Stomach smooth muscle (tissue), 2 donors: ENCODE data around the gene MAS1L.
"Not testable (repeated sequence)": the region's sequence is repeated elsewhere in the genome, so short reads cannot be mapped to it uniquely, and the experiment has no call there.

Experiments used
- H3K27ac ChIP-seq: one replicate; pipeline ENCODE4 v1.7.0; 2013; ENCODE audit warnings: mild to moderate bottlenecking, low read length, inconsistent platforms
- H3K27me3 ChIP-seq, 2 donors: one replicate each; pipeline ENCODE4 v1.7.0; 2013; ENCODE audit warnings: low read length in 2 of 2; ENCODE audit not compliant: insufficient read depth in 2 of 2, control insufficient read depth in 1 of 2
- H3K36me3 ChIP-seq, 2 donors: one replicate each; pipeline ENCODE4 v1.7.0; 2013; ENCODE audit warnings: low read length in 2 of 2; ENCODE audit not compliant: control insufficient read depth in 2 of 2, insufficient read depth in 2 of 2
- H3K4me1 ChIP-seq: one replicate; pipeline ENCODE4 v1.7.0; 2013; ENCODE audit warnings: low read length; ENCODE audit not compliant: control insufficient read depth, insufficient read depth
- H3K4me3 ChIP-seq, 2 donors: one replicate each; pipeline ENCODE4 v1.7.0; 2013; ENCODE audit warnings: low read length in 2 of 2
- H3K9ac ChIP-seq, 2 donors: one replicate each; pipeline ENCODE4 v1.7.0; 2013; ENCODE audit warnings: low read length in 2 of 2, mild to moderate bottlenecking in 1 of 2
- H3K9me3 ChIP-seq, 2 donors: one replicate each; pipeline ENCODE4 v1.7.0; 2013; ENCODE audit warnings: low read length in 2 of 2; ENCODE audit not compliant: control insufficient read depth in 2 of 2
- donor health status: healthy.
- donor health status: Pancreatic carcinoma.

Gene MAS1L

DNA sequence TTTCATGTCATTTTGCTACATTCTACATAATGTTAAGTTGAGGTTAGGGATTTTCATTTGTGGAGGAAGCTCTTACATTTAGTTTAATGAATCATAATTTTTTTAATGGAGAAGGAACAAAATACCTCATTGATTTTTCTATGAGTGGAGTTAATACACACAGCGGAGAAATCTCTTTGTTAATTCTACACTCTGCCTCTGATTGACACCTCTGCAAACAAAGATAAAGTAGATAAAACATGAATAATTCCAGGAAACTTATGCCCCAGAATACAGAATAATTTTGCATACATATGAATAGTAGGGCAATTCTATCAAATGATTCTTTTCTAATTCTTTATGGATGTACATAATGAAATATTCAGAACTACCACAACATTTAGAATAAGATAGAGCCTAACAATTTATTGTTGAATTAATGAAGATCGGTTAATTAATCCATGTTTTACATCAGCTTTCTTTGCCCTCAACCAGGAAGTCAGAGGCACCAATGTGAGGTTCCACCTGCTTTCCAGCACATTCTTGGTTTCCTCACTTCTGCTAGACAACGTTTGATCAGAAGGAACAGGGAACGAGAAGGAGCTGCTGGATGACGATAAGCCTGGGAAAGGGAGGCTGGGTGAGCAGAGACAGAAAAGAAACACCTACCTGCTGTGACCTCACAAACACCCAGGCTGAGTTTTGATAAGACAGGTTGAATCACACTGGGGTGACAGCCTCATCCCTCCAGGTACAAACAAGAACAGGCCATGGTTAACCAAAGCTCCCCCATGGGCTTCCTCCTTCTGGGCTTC lies 26.5 kb downstream of the MAS1L start:
- Histone ChIP-seq H3K9ac (no peak overlapping the region), H3K27ac (no peak overlapping the region), H3K27me3 (peaks cover 0 to 2% of the 10 kb centered on the region in 2 donors), H3K9me3 (no peaks in the 10 kb centered on the region), H3K36me3 (no peaks in the 10 kb centered on the region), H3K4me1 (no peaks in the 10 kb centered on the region), H3K4me3 (no peak overlapping the region)

GRCh38 chr6:29456971-29457370 lies 30.8 kb downstream of the MAS1L start, which contains the start of the genes OR11A1 and OR2H1:
Gene OR11A1 (minus strand): TSS chr6:29457071. CDS start chr6:29427641, 29,430 bp downstream.
Gene OR2H1 (plus strand): TSS chr6:29457155. CDS start chr6:29461770, 4,615 bp downstream.
- H3K9ac ChIP-seq: no peak within 1 kb of the TSS
- H3K27me3 ChIP-seq: peaks cover 0 to 2% of the 10 kb centered on the region in 2 donors
- H3K36me3 ChIP-seq: no peaks in the 10 kb centered on the region
- H3K27ac ChIP-seq: no peak within 1 kb of the TSS
- H3K4me1 ChIP-seq: no peaks in the 10 kb centered on the region
- no peak within 1 kb of the TSS for H3K4me3 ChIP-seq
- H3K9me3 ChIP-seq: no peaks in the 10 kb centered on the region

- Histone ChIP-seq H3K9me3 (no peaks in the 10 kb centered on the region), H3K9ac (no peak overlapping the region), H3K4me3 (no peak overlapping the region), H3K27me3 (no peaks in the 10 kb centered on the region), H3K36me3 (no peaks in the 10 kb centered on the region), H3K27ac (no peak overlapping the region), H3K4me1 (no peaks in the 10 kb centered on the region)
Observed at GRCh38 chr6:29451471-29452193, 36.1 kb downstream of the MAS1L start.

DNA sequence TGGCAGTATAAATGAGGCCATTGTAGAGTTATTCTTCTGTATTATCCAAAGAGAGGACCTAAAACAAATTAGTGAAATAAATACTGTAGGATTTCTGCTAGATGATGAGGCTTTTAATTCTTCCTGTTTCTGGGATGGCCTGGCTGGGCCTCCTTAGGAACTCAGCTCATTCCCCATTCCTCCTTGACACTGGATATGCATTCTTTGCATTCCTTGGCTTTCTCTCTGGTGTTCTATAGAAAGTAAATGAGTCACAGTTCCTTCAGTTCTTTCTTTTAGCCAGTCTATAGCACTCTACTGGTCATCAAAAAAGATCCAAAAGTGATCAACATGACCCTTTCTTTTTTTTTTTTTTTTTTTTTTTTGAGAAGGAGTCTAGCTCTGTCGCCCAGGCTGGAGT lies 40.1 kb downstream of the MAS1L start:
- Histone ChIP-seq H3K27ac (no peak overlapping the region), H3K4me1 (no peaks in the 10 kb centered on the region), H3K9ac (no peak overlapping the region), H3K36me3 (no peaks in the 10 kb centered on the region), H3K27me3 (no peaks in the 10 kb centered on the region), H3K4me3 (no peak overlapping the region), H3K9me3 (no peaks in the 10 kb centered on the region)

GRCh38 chr6:29444031-29444430 lies 43.7 kb downstream of the MAS1L start:
- H3K27me3 ChIP-seq, H3K27ac ChIP-seq: not testable (repeated sequence)

GRCh38 chr6:29442719-29443118 lies 45.0 kb downstream of the MAS1L start:
- Histone ChIP-seq H3K27ac (no peak overlapping the region), H3K4me3 (no peak overlapping the region), H3K27me3 (no peaks in the 10 kb centered on the region), H3K36me3 (no peaks in the 10 kb centered on the region), H3K9ac (no peak overlapping the region), H3K4me1 (no peaks in the 10 kb centered on the region), H3K9me3 (no peaks in the 10 kb centered on the region)

More at GRCh38 chr6:29444031-29444430, 43.7 kb downstream of the MAS1L start:
- H3K4me1 ChIP-seq, H3K9me3 ChIP-seq, H3K4me3 ChIP-seq, H3K9ac ChIP-seq, H3K36me3 ChIP-seq: not testable (repeated sequence)

DNA sequence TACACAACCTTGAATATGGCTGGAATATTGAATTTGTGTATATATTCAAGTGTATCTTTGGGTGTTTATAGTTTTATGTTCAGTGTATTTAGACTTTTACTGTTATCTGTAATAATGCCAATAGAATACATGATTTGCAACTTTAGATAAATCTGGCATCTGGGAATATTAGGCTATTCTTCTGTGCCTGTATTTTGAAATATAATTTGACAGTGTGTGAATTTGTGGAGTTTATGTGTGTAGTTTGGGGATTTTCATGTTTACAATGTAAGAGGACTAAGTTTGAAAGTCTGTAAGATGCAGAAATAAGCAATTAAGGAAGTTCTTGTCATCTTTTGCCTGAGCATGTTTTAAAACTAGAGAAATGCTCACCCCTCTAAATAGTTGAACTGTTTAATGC lies 48.8 kb downstream of the MAS1L start, which contains the start of gene OR10C1:
Gene OR10C1, plus strand, starts transcription at position 301 of the 400 bp plus-strand sequence. CDS start 710 bp downstream, outside the sequence.
- Histone ChIP-seq H3K36me3 (no peaks in the 10 kb centered on the region), H3K4me3 (no peak within 1 kb of the TSS), H3K27ac (no peak within 1 kb of the TSS)

DNA sequence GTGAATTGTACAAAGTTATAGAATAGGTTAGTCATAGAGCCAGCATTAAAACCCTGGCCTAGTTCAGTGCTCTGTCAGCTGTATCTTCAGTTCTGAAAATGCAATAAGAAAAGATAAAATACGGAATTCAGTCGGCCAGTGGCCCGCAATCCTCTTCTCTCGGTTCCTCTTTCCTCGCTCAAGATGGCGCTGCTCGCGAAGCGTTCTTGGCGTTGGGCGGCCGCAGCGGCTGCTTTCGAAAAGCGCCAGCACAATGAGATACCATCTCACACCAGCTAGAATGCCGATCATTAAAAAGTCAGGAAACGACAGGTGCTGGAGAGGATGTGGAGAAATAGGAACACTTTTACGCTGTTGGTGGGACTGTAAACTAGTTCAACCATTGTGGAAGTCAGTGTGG lies 51.0 kb downstream of the MAS1L start:
- H3K27ac ChIP-seq, H3K4me3 ChIP-seq, H3K9ac ChIP-seq, H3K27me3 ChIP-seq, H3K4me1 ChIP-seq, H3K36me3 ChIP-seq, H3K9me3 ChIP-seq: not testable (repeated sequence)

More for the DNA sequence above, 48.8 kb downstream of the MAS1L start, which contains the start of gene OR10C1:
- H3K4me1 ChIP-seq: no peaks in the 10 kb centered on the region
- H3K27me3 ChIP-seq: no peaks in the 10 kb centered on the region
- H3K9me3 ChIP-seq: peaks cover 0 to 3% of the 10 kb centered on the region in 2 donors
- no peak within 1 kb of the TSS for H3K9ac ChIP-seq
